ENCODE results near the gene CPT1A.

The CPT1A gene

GRCh38 chr11:68763181-68763721, 78.5 kb downstream of the CPT1A start:
- Histone ChIP-seq H3K9me3 (ENCODE audit: low read length) (no peaks in the 10 kb centered on the region), H3K36me3 (ENCODE audit: insufficient read depth, low read length) (peaks cover 73% of the 10 kb centered on the region), H3K27ac (ENCODE audit: low read depth, low read length) (no peak overlapping the region), H3K27me3 (ENCODE audit: control insufficient read depth in 1 of 2, insufficient read depth in 2 of 2, low read length in 2 of 2) (no peaks in the 10 kb centered on the region), H3K4me1 (ENCODE audit: insufficient read depth, low read length) (no peaks in the 10 kb centered on the region), H3K9ac (ENCODE audit: low read length) (no peak overlapping the region), H3K4me3 (ENCODE audit: low read depth in 1 of 2, low read length in 2 of 2) (no peak overlapping the region)

GRCh38 chr11:68762481-68762880, 79.2 kb downstream of the CPT1A start:
- Histone ChIP-seq H3K9me3 (ENCODE audit: low read length) (no peaks in the 10 kb centered on the region), H3K4me1 (ENCODE audit: insufficient read depth, low read length) (no peaks in the 10 kb centered on the region), H3K27ac (ENCODE audit: low read depth, low read length) (no peak overlapping the region), H3K4me3 (ENCODE audit: low read depth in 1 of 2, low read length in 2 of 2) (no peak overlapping the region), H3K36me3 (ENCODE audit: insufficient read depth, low read length) (peaks cover 76% of the 10 kb centered on the region), H3K9ac (ENCODE audit: low read length) (no peak overlapping the region), H3K27me3 (ENCODE audit: control insufficient read depth in 1 of 2, insufficient read depth in 2 of 2, low read length in 2 of 2) (no peaks in the 10 kb centered on the region)

- H3K4me1 ChIP-seq (ENCODE audit: insufficient read depth, low read length), result no peaks in the 10 kb centered on the region
- no peaks in the 10 kb centered on the region for H3K9me3 ChIP-seq (ENCODE audit: low read length)
- H3K9ac ChIP-seq (ENCODE audit: low read length), result no peak overlapping the region
- H3K4me3 ChIP-seq (ENCODE audit: low read depth in 1 of 2, low read length in 2 of 2), result no peak overlapping the region
- H3K36me3 ChIP-seq (ENCODE audit: insufficient read depth, low read length), result peaks cover 77% of the 10 kb centered on the region
- no peaks in the 10 kb centered on the region for H3K27me3 ChIP-seq (ENCODE audit: control insufficient read depth in 1 of 2, insufficient read depth in 2 of 2, low read length in 2 of 2)
- no peak overlapping the region for H3K27ac ChIP-seq (ENCODE audit: low read depth, low read length)
These were observed 79.9 kb downstream of the CPT1A start for GRCh38 chr11:68761801-68762200.

- H3K36me3 ChIP-seq (ENCODE audit: insufficient read depth, low read length), result peaks cover 74% of the 10 kb centered on the region
- H3K27ac ChIP-seq (ENCODE audit: low read depth, low read length), result no peak overlapping the region
These were observed 81.7 kb downstream of the CPT1A start for GRCh38 chr11:68759991-68760390.

GRCh38 chr11:68757711-68758110, 84.0 kb downstream of the CPT1A start:
- H3K4me1 ChIP-seq (ENCODE audit: insufficient read depth, low read length), result no peaks in the 10 kb centered on the region
- no peak overlapping the region for H3K27ac ChIP-seq (ENCODE audit: low read depth, low read length)
- H3K4me3 ChIP-seq (ENCODE audit: low read depth in 1 of 2, low read length in 2 of 2), result no peak overlapping the region
- H3K36me3 ChIP-seq (ENCODE audit: insufficient read depth, low read length), result peaks cover 64% of the 10 kb centered on the region
- no peaks in the 10 kb centered on the region for H3K27me3 ChIP-seq (ENCODE audit: control insufficient read depth in 1 of 2, insufficient read depth in 2 of 2, low read length in 2 of 2)
- no peak overlapping the region for H3K9ac ChIP-seq (ENCODE audit: low read length)
- no peaks in the 10 kb centered on the region for H3K9me3 ChIP-seq (ENCODE audit: low read length)

More at GRCh38 chr11:68759991-68760390, 81.7 kb downstream of the CPT1A start:
- H3K27me3 ChIP-seq (ENCODE audit: control insufficient read depth in 1 of 2, insufficient read depth in 2 of 2, low read length in 2 of 2), result no peaks in the 10 kb centered on the region
- H3K9ac ChIP-seq (ENCODE audit: low read length), result no peak overlapping the region
- no peak overlapping the region for H3K4me3 ChIP-seq (ENCODE audit: low read depth in 1 of 2, low read length in 2 of 2)
- H3K4me1 ChIP-seq (ENCODE audit: insufficient read depth, low read length), result no peaks in the 10 kb centered on the region
- H3K9me3 ChIP-seq (ENCODE audit: low read length), result no peaks in the 10 kb centered on the region

GRCh38 chr11:68756171-68756766, 85.4 kb downstream of the CPT1A start:
- Histone ChIP-seq H3K9me3 (ENCODE audit: low read length) (no peaks in the 10 kb centered on the region), H3K36me3 (ENCODE audit: insufficient read depth, low read length) (peaks cover 52% of the 10 kb centered on the region), H3K27ac (ENCODE audit: low read depth, low read length) (no peak overlapping the region), H3K9ac (ENCODE audit: low read length) (no peak overlapping the region), H3K4me3 (ENCODE audit: low read depth in 1 of 2, low read length in 2 of 2) (no peak overlapping the region), H3K27me3 (ENCODE audit: control insufficient read depth in 1 of 2, insufficient read depth in 2 of 2, low read length in 2 of 2) (no peaks in the 10 kb centered on the region), H3K4me1 (ENCODE audit: insufficient read depth, low read length) (no peaks in the 10 kb centered on the region)

- H3K9me3 ChIP-seq (ENCODE audit: low read length), result no peaks in the 10 kb centered on the region
- no peak overlapping the region for H3K9ac ChIP-seq (ENCODE audit: low read length)
- H3K27me3 ChIP-seq (ENCODE audit: control insufficient read depth in 1 of 2, insufficient read depth in 2 of 2, low read length in 2 of 2), result no peaks in the 10 kb centered on the region
- no peak overlapping the region for H3K4me3 ChIP-seq (ENCODE audit: low read depth in 1 of 2, low read length in 2 of 2)
- no peak overlapping the region for H3K27ac ChIP-seq (ENCODE audit: low read depth, low read length)
- no peaks in the 10 kb centered on the region for H3K4me1 ChIP-seq (ENCODE audit: insufficient read depth, low read length)
- H3K36me3 ChIP-seq (ENCODE audit: insufficient read depth, low read length), result peaks cover 33% of the 10 kb centered on the region
These were observed 88.4 kb downstream of the CPT1A start for GRCh38 chr11:68753300-68753699.

GRCh38 chr11:68751331-68751856, 90.3 kb downstream of the CPT1A start, which contains the start of gene TESMIN:
Gene TESMIN, minus strand, starts transcription at chr11:68751520. Its CDS starts 860 bp downstream, at chr11:68750660.
- H3K9ac ChIP-seq (ENCODE audit: low read length), result no peak within 1 kb of the TSS
- H3K27me3 ChIP-seq (ENCODE audit: control insufficient read depth in 1 of 2, insufficient read depth in 2 of 2, low read length in 2 of 2), result no peaks in the 10 kb centered on the region
- H3K4me1 ChIP-seq (ENCODE audit: insufficient read depth, low read length), result no peaks in the 10 kb centered on the region
- H3K36me3 ChIP-seq (ENCODE audit: insufficient read depth, low read length), result peaks cover 14% of the 10 kb centered on the region
- H3K27ac ChIP-seq (ENCODE audit: low read depth, low read length), result no peak within 1 kb of the TSS
- H3K4me3 ChIP-seq (ENCODE audit: low read depth in 1 of 2, low read length in 2 of 2), result peak within 1 kb of the TSS in 1 of 2 donors; percentile 32
- H3K9me3 ChIP-seq (ENCODE audit: low read length), result no peaks in the 10 kb centered on the region

GRCh38 chr11:68751004-68751325, 90.8 kb downstream of the CPT1A start:
- peaks cover 10% of the 10 kb centered on the region for H3K36me3 ChIP-seq (ENCODE audit: insufficient read depth, low read length)
- H3K4me1 ChIP-seq (ENCODE audit: insufficient read depth, low read length), result no peaks in the 10 kb centered on the region
- H3K9me3 ChIP-seq (ENCODE audit: low read length), result no peaks in the 10 kb centered on the region
- no peaks in the 10 kb centered on the region for H3K27me3 ChIP-seq (ENCODE audit: control insufficient read depth in 1 of 2, insufficient read depth in 2 of 2, low read length in 2 of 2)
- no peak overlapping the region for H3K9ac ChIP-seq (ENCODE audit: low read length)
- H3K27ac ChIP-seq (ENCODE audit: low read depth, low read length), result no peak overlapping the region
- peak overlapping the region in 1 of 2 donors; percentile 32 for H3K4me3 ChIP-seq (ENCODE audit: low read depth in 1 of 2, low read length in 2 of 2)

- Histone ChIP-seq H3K27ac (ENCODE audit: low read depth, low read length) (no peak overlapping the region), H3K4me3 (ENCODE audit: low read depth in 1 of 2, low read length in 2 of 2) (no peak overlapping the region)
These were observed 91.3 kb downstream of the CPT1A start for GRCh38 chr11:68750195-68751003.

GRCh38 chr11:68749229-68750123, 92.2 kb downstream of the CPT1A start:
- Histone ChIP-seq H3K9ac (ENCODE audit: low read length) (no peak overlapping the region), H3K36me3 (ENCODE audit: insufficient read depth, low read length) (peaks cover 2% of the 10 kb centered on the region), H3K9me3 (ENCODE audit: low read length) (no peaks in the 10 kb centered on the region), H3K4me3 (ENCODE audit: low read depth in 1 of 2, low read length in 2 of 2) (no peak overlapping the region), H3K27ac (ENCODE audit: low read depth, low read length) (no peak overlapping the region), H3K4me1 (ENCODE audit: insufficient read depth, low read length) (no peaks in the 10 kb centered on the region), H3K27me3 (ENCODE audit: control insufficient read depth in 1 of 2, insufficient read depth in 2 of 2, low read length in 2 of 2) (no peaks in the 10 kb centered on the region)

More at GRCh38 chr11:68750195-68751003, 91.3 kb downstream of the CPT1A start:
- Histone ChIP-seq H3K9me3 (ENCODE audit: low read length) (no peaks in the 10 kb centered on the region), H3K9ac (ENCODE audit: low read length) (no peak overlapping the region), H3K36me3 (ENCODE audit: insufficient read depth, low read length) (peaks cover 9% of the 10 kb centered on the region), H3K27me3 (ENCODE audit: control insufficient read depth in 1 of 2, insufficient read depth in 2 of 2, low read length in 2 of 2) (no peaks in the 10 kb centered on the region), H3K4me1 (ENCODE audit: insufficient read depth, low read length) (no peaks in the 10 kb centered on the region)

Data from muscle layer of colon (tissue), 2 donors.